ENCODE results near the gene SLC24A4. TPM values are rescaled to one million over a fixed set of nuclear protein-coding genes. Genes with fewer than 3 reads are reported as not detected.

SLC24A4 gene
- total RNA-seq, 1 donor from 2014 or later: not detected

DNA sequence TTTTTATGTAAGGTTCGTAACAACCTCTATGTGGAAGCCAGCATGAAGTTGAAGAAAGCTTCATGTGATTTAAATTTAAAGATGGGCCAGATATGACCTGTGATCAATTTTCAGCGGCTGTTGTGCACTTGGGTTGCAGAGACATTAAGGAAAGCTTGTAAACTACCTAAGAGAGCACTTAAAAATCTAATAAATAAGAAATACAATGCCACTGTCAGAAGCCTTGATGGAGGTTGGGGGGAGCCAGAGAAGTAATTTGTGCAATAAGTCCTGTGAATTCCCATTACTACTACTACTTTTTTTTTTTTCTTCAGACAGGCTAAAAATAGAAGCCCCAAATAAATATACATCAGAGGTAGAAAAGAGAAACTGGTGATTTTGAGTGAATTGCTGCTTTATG is 30.3 kb upstream of the SLC24A4 start:
- no peak overlapping the region for H3K27ac ChIP-seq
- peaks cover 0 to 3% of the 10 kb centered on the region in 2 donors for H3K4me1 ChIP-seq
- no peak for DNase-seq (ENCODE audit: low spot score in 2 of 2)
- no peaks in the 10 kb centered on the region for H3K9me3 ChIP-seq
- no peaks in the 10 kb centered on the region for H3K36me3 ChIP-seq
- no peaks in the 10 kb centered on the region for H3K27me3 ChIP-seq
- no peak for TF ChIP-seq CTCF (IDR thresholded peaks at IDR 0.05)
- no peak overlapping the region for H3K4me3 ChIP-seq
- intact Hi-C loops (cut with DNase I): no loop called here

GRCh38 chr14:92294506-92294905 is 28.5 kb upstream of the SLC24A4 start:
- TF ChIP-seq CTCF (IDR thresholded peaks at IDR 0.05): no peak
- H3K9me3 ChIP-seq: no peaks in the 10 kb centered on the region
- no peak for DNase-seq (ENCODE audit: low spot score in 2 of 2)
- H3K27me3 ChIP-seq: no peaks in the 10 kb centered on the region
- peaks cover 0 to 3% of the 10 kb centered on the region in 2 donors for H3K4me1 ChIP-seq
- H3K27ac ChIP-seq: no peak overlapping the region
- H3K36me3 ChIP-seq: no peaks in the 10 kb centered on the region
- intact Hi-C loops (cut with DNase I): no loop called here
- H3K4me3 ChIP-seq: no peak overlapping the region

DNA sequence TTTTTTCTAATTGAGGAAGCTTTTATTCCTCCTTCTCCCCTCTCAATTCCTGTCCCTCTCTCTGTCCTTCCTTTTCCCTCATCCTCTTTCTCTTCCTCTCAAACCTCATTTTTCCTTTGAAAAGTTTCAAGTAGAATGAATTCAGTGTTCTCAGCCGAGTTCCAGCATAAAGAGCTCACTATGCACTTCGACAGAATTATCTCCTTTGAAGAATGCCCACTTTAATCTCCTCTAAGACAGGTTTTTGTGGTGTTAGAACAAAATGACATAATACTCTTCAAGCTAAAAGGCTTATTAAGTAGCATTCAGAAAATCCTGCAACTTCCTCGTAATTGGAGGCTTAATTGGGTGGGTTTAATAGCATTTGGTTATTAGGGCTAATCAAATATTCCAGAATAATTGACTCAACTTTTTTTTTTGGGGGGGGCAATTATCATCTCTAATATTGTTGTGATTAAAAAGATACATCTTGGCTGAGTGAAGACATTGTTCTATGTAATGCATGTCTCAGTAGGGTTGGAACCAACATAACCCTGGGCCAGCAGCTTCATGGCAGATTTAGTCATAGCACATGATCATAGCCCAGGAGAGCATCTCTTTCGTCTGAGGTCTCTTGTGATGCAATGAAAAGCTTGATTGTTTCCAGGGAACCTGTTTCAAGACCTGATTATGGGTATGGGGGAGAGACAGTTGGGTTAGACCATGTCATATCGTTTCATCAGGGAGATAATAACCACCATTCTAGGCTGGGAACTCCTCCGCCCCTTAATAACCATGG is 25.0 kb upstream of the SLC24A4 start:
- intact Hi-C loops (cut with DNase I): no loop called here
- no peak for TF ChIP-seq CTCF (IDR thresholded peaks at IDR 0.05)
- DNase-seq (ENCODE audit: low spot score in 2 of 2): no peak
- H3K4me1 ChIP-seq: peaks cover 0 to 3% of the 10 kb centered on the region in 2 donors
- no peak overlapping the region for H3K4me3 ChIP-seq
- no peak overlapping the region for H3K27ac ChIP-seq
- H3K9me3 ChIP-seq: no peaks in the 10 kb centered on the region
- no peaks in the 10 kb centered on the region for H3K36me3 ChIP-seq
- no peaks in the 10 kb centered on the region for H3K27me3 ChIP-seq

DNA sequence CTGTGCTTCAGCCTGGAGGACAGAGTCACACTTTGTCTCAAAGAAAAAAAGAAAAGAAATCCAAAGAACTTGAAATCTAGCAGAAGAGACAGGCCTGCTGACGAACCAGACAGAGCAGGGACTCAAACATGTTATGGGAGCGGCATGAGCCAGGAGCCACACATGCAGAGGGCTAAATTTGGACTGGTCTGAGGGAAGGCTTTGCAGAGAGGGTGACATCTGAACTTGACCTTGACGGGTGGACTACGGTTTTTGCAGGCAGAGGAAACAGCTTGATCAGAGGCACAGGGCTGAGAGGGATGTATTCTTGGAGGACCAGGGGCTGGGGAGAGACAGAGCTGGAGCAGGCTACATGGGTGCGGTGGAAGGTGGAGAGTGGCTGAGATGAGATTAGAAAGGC is 20.5 kb upstream of the SLC24A4 start:
- no peak for DNase-seq (ENCODE audit: low spot score in 2 of 2)
- intact Hi-C loops (cut with DNase I): no loop called here
- no peak overlapping the region for H3K27ac ChIP-seq
- H3K36me3 ChIP-seq: no peaks in the 10 kb centered on the region
- TF ChIP-seq CTCF (IDR thresholded peaks at IDR 0.05): no peak
- no peaks in the 10 kb centered on the region for H3K27me3 ChIP-seq
- no peaks in the 10 kb centered on the region for H3K4me1 ChIP-seq
- H3K9me3 ChIP-seq: no peaks in the 10 kb centered on the region
- H3K4me3 ChIP-seq: no peak overlapping the region

DNA sequence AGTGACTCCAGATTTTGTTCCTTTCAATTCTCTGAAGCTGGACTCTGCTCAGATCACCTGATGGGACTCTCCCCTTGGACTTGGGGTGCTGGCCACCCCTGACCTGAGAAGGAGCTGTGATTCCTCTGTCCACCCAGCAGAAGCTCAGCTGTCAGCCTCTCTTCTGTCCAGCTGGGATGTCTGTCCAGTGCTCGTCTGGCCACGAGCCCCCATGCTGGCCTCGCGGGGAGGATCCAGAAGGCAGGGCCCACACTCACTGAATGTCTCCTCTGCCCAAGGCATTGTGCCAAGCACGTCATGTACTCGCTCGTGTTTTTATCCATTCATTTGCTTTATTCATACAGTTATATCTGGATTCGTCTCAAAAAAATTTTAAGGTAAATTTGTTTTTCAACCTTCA is 14.2 kb upstream of the SLC24A4 start:
- no peak overlapping the region for H3K4me3 ChIP-seq
- H3K4me1 ChIP-seq: no peaks in the 10 kb centered on the region
- H3K27ac ChIP-seq: no peak overlapping the region
- H3K27me3 ChIP-seq: no peaks in the 10 kb centered on the region
- intact Hi-C loops (cut with DNase I): no loop called here
- DNase-seq (ENCODE audit: low spot score in 2 of 2): no peak
- H3K36me3 ChIP-seq: no peaks in the 10 kb centered on the region
- TF ChIP-seq CTCF (IDR thresholded peaks at IDR 0.05): no peak
- no peaks in the 10 kb centered on the region for H3K9me3 ChIP-seq
